Activated naive CD4-positive, alpha-beta T cell treated with anti-CD3 and anti-CD28 coated beads for 36 hours (primary cell): ENCODE measurements around the gene RBM23. TPM values are rescaled to one million over a fixed set of nuclear protein-coding genes. Genes with fewer than 3 reads are reported as not detected.
"Not testable (repeated sequence)": the region's sequence is repeated elsewhere in the genome, so short reads cannot be mapped to it uniquely, and the experiment has no call there.

Experiments
- CTCF ChIA-PET: fragments of 350-600 bp; sonication (Branson Sonifier 250); formaldehyde crosslinking; loops from one replicate; lab custom pipeline; 2021; ENCODE audit warnings: antibody characterized with exemption; lab: Charles Lee
- DNase-seq: peaks from one replicate; pipeline ENCODE4 v3.0.0-alpha.2; 2020
- H3K27ac Mint-ChIP-seq: one replicate; pipeline ENCODE4 v1.8.0; 2021; ENCODE audit warnings: mild to moderate bottlenecking, mixed read lengths
- H3K27me3 Mint-ChIP-seq: one replicate; pipeline ENCODE4 v1.8.0; 2021; ENCODE audit warnings: low read depth, mixed read lengths
- H3K36me3 Mint-ChIP-seq: one replicate; pipeline ENCODE4 v1.8.0; 2021; ENCODE audit warnings: low read depth, mixed read lengths
- H3K4me1 Mint-ChIP-seq: one replicate; pipeline ENCODE4 v1.8.0; 2021; ENCODE audit warnings: low read depth, mixed read lengths
- H3K4me3 Mint-ChIP-seq: one replicate; pipeline ENCODE4 v1.8.0; 2021; ENCODE audit warnings: mild to moderate bottlenecking, moderate library complexity, mixed read lengths
- H3K9me3 Mint-ChIP-seq: one replicate; pipeline ENCODE4 v1.8.0; 2021; ENCODE audit warnings: mixed read lengths
- intact Hi-C: fragments of 100-400 bp; cut with micrococcal nuclease; formaldehyde crosslinking; loops from one replicate; pipeline ENCODE4 v1.15.1; 2023
- total RNA-seq, 2 experiments: library from RNA; stranded (reverse); gene quantifications; one replicate each; pipeline ENCODE4 v1.2.3, GENCODE V29; 2021

RBM23 gene
- 10 to 100 TPM; 53.5 to 61.2 TPM for total RNA-seq

- Mint-ChIP-seq H3K9me3 (no peaks in the 10 kb centered on the region), H3K27me3 (peaks cover 3% of the 10 kb centered on the region), H3K27ac (peak within 1 kb of the TSS; percentile 99), H3K4me3 (peak within 1 kb of the TSS; percentile 94), H3K36me3 (peaks cover 35% of the 10 kb centered on the region), H3K4me1 (peaks cover 42% of the 10 kb centered on the region)
- peak; percentile 100 for DNase-seq
- intact Hi-C loops = loop anchor here (1.0 to 2.0 kb wide), 12 partner anchors 10 to 402 kb away; partner anchors contain the start of genes ACIN1, C14orf119, DAD1 and HAUS4
- CTCF ChIA-PET = interaction anchor here (0.9 to 4.8 kb wide), 7 partner anchors 8 to 150 kb away, joined by 3 to 40 read pairs (median 6); partner anchors contain the start of gene PRMT5
Measured at GRCh38 chr14:22918804-22919600, at the start of gene RBM23. TSS of gene RBM23 (minus strand) at chr14:22919149.

DNA sequence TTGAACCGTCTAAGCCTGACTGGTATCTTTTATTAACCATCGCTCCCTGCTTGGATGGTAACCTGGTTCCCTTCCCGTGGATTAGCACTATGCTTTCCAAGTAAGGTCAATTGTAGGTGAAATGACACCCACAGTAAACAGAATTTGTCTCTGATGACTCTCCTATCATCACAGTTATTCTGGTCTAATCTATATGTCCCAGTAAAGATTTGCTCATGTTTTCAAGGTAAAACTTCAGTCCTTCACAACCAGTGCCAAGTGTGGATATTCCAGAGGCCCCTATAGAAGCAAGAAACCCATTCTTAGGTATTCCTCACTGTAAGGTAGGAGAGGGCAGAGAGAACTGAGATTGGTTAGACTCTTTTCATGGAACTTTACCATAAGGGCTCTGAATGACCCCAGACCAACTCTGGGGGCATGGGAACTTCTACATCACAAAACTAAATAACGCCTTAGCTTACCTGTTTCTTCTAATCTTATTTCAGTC, 47.9 kb upstream of the RBM23 start:
- Mint-ChIP-seq H3K27ac (no peak overlapping the region), H3K36me3 (no peaks in the 10 kb centered on the region), H3K4me1 (no peaks in the 10 kb centered on the region), H3K4me3 (no peak overlapping the region), H3K27me3 (no peaks in the 10 kb centered on the region), H3K9me3 (no peaks in the 10 kb centered on the region)
- DNase-seq = no peak
- intact Hi-C loops = no loop called here
- CTCF ChIA-PET = interaction anchor here (0.6 to 1.6 kb wide), 3 partner anchors 15 to 93 kb away, joined by 3 to 4 read pairs (median 4); no protein-coding TSS in a partner anchor

DNA sequence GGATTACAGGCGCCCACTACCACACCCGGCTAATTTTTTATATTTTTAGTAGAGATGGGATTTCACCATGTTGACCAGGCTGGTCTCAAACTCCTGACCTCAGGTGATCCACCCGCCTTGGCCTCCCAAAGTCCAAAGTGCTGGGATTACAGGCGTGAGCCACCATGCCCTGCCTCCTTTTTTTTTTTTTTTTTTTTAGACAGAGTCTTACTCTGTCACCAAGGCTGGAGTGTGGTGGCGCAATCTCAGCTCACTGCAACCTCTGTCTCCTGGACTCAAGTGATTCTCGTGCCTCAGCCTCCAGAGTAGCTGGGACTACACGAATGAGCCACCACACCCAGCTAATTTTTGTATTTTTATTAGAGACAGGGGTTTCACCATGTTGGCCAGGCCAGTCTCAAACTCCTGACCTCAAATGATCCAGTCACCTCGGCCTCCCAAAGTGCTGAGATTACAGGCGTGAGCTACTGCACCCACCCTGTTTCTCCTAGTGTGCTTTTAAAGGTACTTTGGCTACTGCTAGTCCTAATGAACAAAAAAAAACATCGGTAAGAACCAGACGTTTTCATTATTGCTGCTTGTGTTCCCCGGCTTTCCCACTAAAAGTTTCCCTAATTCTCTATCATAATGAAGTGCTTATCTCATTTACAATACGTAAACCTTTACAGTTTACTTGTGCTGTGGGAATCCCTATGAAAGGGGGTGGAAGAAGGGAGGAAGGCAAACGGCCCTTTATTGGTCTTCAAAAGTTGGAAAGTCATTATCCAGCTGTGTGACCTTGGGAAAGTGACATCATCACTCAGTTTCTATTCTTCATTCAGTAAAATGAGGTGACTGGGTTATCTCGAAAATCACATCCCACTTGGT, 47.2 kb upstream of the RBM23 start:
- intact Hi-C loops, H3K4me3 Mint-ChIP-seq, H3K27ac Mint-ChIP-seq, DNase-seq, H3K27me3 Mint-ChIP-seq, H3K36me3 Mint-ChIP-seq, H3K4me1 Mint-ChIP-seq, H3K9me3 Mint-ChIP-seq: not testable (repeated sequence)
- CTCF ChIA-PET = interaction anchor here (0.6 to 1.0 kb wide), 3 partner anchors 13 to 93 kb away, joined by 3 to 5 read pairs (median 4); no protein-coding TSS in a partner anchor

DNA sequence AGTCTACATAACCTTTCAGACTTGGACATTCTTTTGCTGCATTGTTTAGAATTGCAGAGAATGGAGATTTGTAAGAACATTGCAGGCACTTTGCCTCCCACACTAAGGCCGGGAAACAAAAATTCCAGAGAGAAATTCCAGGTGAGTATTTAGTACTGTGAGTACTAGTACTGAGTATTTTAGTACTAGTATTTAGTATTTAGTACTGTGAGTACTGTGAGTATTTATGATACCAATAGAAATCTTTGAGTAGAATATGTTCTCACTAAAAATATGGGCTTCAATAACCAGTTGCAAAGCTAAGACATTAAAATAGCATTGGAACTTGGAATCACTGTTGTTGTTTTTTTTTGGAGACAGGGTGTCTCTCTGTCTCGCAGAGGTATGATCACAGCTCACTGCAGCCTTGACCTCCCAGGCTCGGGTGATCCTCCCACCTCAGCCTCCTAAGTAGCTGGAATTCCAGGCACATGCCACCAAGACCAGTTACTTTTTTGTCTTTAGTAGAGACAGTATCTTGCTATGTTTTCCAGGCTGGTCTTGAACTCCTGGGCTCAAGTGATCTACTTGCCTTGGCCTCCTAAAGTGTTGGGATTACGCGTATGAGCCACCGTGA, 43.2 kb upstream of the RBM23 start:
- H3K27ac Mint-ChIP-seq = no peak overlapping the region
- peaks cover 5% of the 10 kb centered on the region for H3K4me1 Mint-ChIP-seq
- H3K27me3 Mint-ChIP-seq = no peaks in the 10 kb centered on the region
- no peak for DNase-seq
- CTCF ChIA-PET = interaction anchor here (1.3 to 4.7 kb wide), 8 partner anchors 11 to 107 kb away, joined by 3 to 34 read pairs (median 6); no protein-coding TSS in a partner anchor
- no peak overlapping the region for H3K4me3 Mint-ChIP-seq
- H3K36me3 Mint-ChIP-seq = no peaks in the 10 kb centered on the region
- no peaks in the 10 kb centered on the region for H3K9me3 Mint-ChIP-seq
- intact Hi-C loops = no loop called here

DNA sequence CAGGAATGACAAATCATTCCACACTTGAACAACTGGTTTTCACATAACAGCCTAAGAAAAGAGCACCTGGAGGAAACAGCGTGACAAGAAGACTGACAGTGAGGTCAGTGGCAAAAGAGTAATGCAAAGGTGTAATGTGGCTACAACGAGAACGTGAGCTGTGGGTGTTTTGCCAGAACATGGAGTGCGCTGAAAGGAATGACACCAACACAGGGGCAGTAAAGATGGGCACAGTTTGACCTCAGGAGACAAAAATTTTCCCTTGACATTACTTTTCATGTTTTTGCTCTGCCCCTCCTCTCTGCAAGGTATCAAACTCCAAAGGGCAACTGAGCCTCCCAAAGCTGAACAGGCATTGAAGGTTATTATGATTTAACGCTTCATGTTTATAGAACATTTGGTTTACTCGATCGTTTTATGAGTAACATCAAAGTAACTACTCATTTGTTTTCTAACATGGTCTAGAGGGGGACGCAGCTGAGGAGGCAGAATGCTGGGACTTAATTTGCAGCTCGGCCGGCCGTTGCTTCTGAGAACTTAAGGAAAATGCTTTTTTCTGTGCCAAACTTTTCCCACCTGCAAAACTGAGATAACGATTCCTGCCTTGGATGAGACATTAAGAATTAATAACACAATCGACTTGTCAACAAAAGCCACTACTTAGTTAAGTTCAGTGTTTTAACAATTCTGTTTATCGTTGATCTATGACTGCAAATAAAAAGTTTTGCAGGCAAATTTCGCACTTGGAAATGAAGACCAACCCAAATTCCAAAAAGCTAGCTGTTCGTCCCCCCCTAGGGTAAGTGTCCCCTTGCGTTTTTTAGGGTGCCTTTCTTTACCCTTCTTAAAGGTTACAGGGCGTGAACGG, 37.0 kb upstream of the RBM23 start:
- CTCF ChIA-PET = interaction anchor here (0.6 to 5.2 kb wide), 17 partner anchors 9 to 1459 kb away, joined by 3 to 38 read pairs (median 5); partner anchors contain the start of genes AJUBA, CDH24 and PRMT5

DNA sequence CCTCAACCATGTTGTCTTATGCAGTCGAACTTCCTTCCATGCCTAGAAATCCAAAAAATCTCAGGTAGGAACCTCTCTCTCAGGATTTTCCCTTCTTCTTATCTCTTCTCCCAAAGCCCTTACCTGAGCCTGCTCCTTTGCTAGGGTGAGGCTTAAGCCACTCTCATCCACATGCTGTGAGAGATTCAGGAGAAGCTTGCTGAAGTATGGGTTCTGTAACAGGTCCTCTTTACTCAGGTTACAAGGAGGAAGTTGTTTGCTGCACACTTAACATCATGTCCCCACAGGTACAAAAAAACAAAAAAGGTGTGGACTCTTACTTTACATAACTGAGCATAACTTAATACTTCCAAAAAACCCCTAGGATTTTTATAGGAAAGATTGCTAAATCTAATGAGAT, 33.5 kb upstream of the RBM23 start:
- CTCF ChIA-PET = interaction anchor here (0.7 to 1.8 kb wide), 5 partner anchors 11 to 79 kb away, joined by 3 to 5 read pairs (median 3); no protein-coding TSS in a partner anchor
- Mint-ChIP-seq H3K9me3 (no peaks in the 10 kb centered on the region), H3K27ac (no peak overlapping the region), H3K27me3 (no peaks in the 10 kb centered on the region), H3K36me3 (peaks cover 28% of the 10 kb centered on the region), H3K4me1 (peaks cover 17% of the 10 kb centered on the region), H3K4me3 (no peak overlapping the region)
- DNase-seq = no peak
- intact Hi-C loops = no loop called here

More for the DNA sequence above, 37.0 kb upstream of the RBM23 start:
- H3K27ac Mint-ChIP-seq = peak overlapping the region; percentile 84
- peaks cover 19% of the 10 kb centered on the region for H3K36me3 Mint-ChIP-seq
- peaks cover 22% of the 10 kb centered on the region for H3K4me1 Mint-ChIP-seq
- no peak for DNase-seq
- H3K4me3 Mint-ChIP-seq = peak overlapping the region; percentile 89
- no peaks in the 10 kb centered on the region for H3K27me3 Mint-ChIP-seq
- intact Hi-C loops = loop anchor here (2.0 kb wide), 2 partner anchors 51 to 365 kb away; partner anchors contain the start of gene PABPN1
- H3K9me3 Mint-ChIP-seq = no peaks in the 10 kb centered on the region

DNA sequence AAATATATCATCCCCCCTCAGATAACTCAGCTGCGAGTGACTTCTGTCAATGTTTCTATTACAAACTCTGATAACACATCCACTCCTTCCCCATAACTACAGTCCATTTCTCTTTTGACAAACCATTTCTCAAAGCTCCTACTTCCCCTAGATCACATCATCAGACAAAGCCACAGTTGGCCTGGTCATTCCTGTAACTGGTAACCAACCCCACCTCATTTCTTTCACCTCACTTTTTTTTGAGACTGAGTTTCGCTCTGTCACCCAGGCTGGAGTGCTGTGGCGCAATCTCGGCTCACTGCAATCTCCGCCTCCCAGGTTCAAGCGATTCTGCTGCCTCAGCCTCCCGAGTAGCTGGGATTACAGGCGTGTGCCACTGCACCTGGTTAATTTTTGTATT, 32.8 kb upstream of the RBM23 start:
- DNase-seq, H3K27me3 Mint-ChIP-seq, H3K27ac Mint-ChIP-seq, H3K9me3 Mint-ChIP-seq, intact Hi-C loops, H3K4me3 Mint-ChIP-seq: not testable (repeated sequence)
- CTCF ChIA-PET = interaction anchor here (0.5 to 1.8 kb wide), 7 partner anchors 15 to 82 kb away, joined by 3 to 5 read pairs (median 3); partner anchors contain the start of gene AJUBA
- peaks cover 17% of the 10 kb centered on the region for H3K4me1 Mint-ChIP-seq
- H3K36me3 Mint-ChIP-seq = peaks cover 32% of the 10 kb centered on the region

DNA sequence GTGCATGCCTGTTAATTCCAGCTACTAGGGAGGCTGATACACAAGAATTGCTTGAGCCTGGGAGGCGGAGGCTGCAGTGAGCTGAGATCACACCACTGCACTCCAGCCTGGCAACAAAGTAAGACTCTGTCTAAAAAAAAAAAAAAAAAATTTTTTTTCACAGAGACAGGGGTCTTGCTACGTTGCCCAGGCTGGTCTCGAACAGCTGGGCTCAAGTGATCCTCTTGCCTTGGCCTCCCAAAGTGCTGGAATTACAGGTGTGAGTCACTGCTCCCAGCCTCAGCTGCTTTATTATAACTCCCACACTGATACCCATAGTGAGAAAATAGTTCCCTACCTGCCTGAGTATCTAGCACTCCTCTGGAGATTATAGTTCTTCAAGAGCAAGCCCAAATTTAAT, 26.7 kb upstream of the RBM23 start:
- Mint-ChIP-seq H3K4me3 (no peak overlapping the region), H3K9me3 (no peaks in the 10 kb centered on the region), H3K4me1 (no peaks in the 10 kb centered on the region), H3K27me3 (no peaks in the 10 kb centered on the region), H3K36me3 (peaks cover 28% of the 10 kb centered on the region), H3K27ac (no peak overlapping the region)
- no peak for DNase-seq
- intact Hi-C loops = no loop called here
- CTCF ChIA-PET = interaction anchor here (0.7 to 1.9 kb wide), 5 partner anchors 11 to 41 kb away, joined by 3 to 9 read pairs (median 3); partner anchors contain the start of genes HAUS4 and PRMT5

- H3K4me3 Mint-ChIP-seq = no peak overlapping the region
Measured at GRCh38 chr14:22939684-22940083, 20.7 kb upstream of the RBM23 start.

GRCh38 chr14:22935156-22935555, 16.2 kb upstream of the RBM23 start:
- CTCF ChIA-PET = interaction anchor here (0.6 to 2.7 kb wide), 6 partner anchors 47 to 277 kb away, joined by 3 to 13 read pairs (median 4); partner anchors contain the start of gene AJUBA
- intact Hi-C loops = no loop called here
- no peaks in the 10 kb centered on the region for H3K9me3 Mint-ChIP-seq
- H3K27me3 Mint-ChIP-seq = no peaks in the 10 kb centered on the region
- no peak overlapping the region for H3K27ac Mint-ChIP-seq
- peaks cover 10% of the 10 kb centered on the region for H3K4me1 Mint-ChIP-seq
- H3K4me3 Mint-ChIP-seq = no peak overlapping the region
- H3K36me3 Mint-ChIP-seq = peaks cover 9% of the 10 kb centered on the region
- no peak for DNase-seq

More at GRCh38 chr14:22939684-22940083, 20.7 kb upstream of the RBM23 start:
- Mint-ChIP-seq H3K36me3 (peaks cover 15% of the 10 kb centered on the region), H3K9me3 (no peaks in the 10 kb centered on the region), H3K4me1 (no peaks in the 10 kb centered on the region), H3K27ac (no peak overlapping the region), H3K27me3 (no peaks in the 10 kb centered on the region)
- CTCF ChIA-PET = interaction anchor here (0.6 to 3.2 kb wide), 4 partner anchors 10 to 191 kb away, joined by 3 to 17 read pairs (median 9); partner anchors contain the start of genes HAUS4 and PRMT5
- intact Hi-C loops = no loop called here
- no peak for DNase-seq
